BLaER1 (cell line): ENCODE results near the gene ANAPC10.

Source experiments
- H3K27ac ChIP-seq: shearing (Covaris generic); formaldehyde crosslinking; 2 replicates; pipeline ENCODE4 v1.8.1; 2022
- H3K27me3 ChIP-seq: shearing (Covaris generic); formaldehyde crosslinking; 2 replicates; pipeline ENCODE4 v1.8.1; 2022
- H3K36me3 ChIP-seq: shearing (Covaris generic); formaldehyde crosslinking; 2 replicates; pipeline ENCODE4 v1.8.1; 2022
- H3K4me1 ChIP-seq: shearing (Covaris generic); formaldehyde crosslinking; 2 replicates; pipeline ENCODE4 v1.8.1; 2022
- H3K4me2 ChIP-seq: shearing (Covaris generic); formaldehyde crosslinking; 2 replicates; pipeline ENCODE4 v1.8.1; 2022
- H3K4me3 ChIP-seq: shearing (Covaris generic); formaldehyde crosslinking; 2 replicates; pipeline ENCODE4 v1.8.1; 2022
- H3K9ac ChIP-seq: shearing (Covaris generic); formaldehyde crosslinking; 2 replicates; pipeline ENCODE4 v1.8.1; 2022
- H3K9me3 ChIP-seq: shearing (Covaris generic); formaldehyde crosslinking; 2 replicates; pipeline ENCODE4 v1.8.1; 2022
- H4K20me1 ChIP-seq: shearing (Covaris generic); formaldehyde crosslinking; 2 replicates; pipeline ENCODE4 v1.8.1; 2022
- Cebpa-rat ChIP-seq: shearing (Covaris generic); IDR thresholded peaks from 2 replicates; pipeline ENCODE4 v1.8.1; 2022

ANAPC10 gene

GRCh38 chr4:145049241-145049640, 48.8 kb downstream of the ANAPC10 start:
- H3K9me3 ChIP-seq, result peaks cover 11% of the 10 kb centered on the region
- H3K4me3 ChIP-seq, result no peak overlapping the region
- no peaks in the 10 kb centered on the region for H3K4me1 ChIP-seq
- no peak for TF ChIP-seq Cebpa-rat
- H3K4me2 ChIP-seq, result no peak overlapping the region
- no peak overlapping the region for H3K27ac ChIP-seq
- no peaks in the 10 kb centered on the region for H3K27me3 ChIP-seq
- H3K36me3 ChIP-seq, result peaks cover 24% of the 10 kb centered on the region
- H3K9ac ChIP-seq, result no peak overlapping the region
- H4K20me1 ChIP-seq, result no peaks in the 10 kb centered on the region

GRCh38 chr4:145048817-145049216, 49.2 kb downstream of the ANAPC10 start:
- H4K20me1 ChIP-seq, result no peaks in the 10 kb centered on the region
- no peak for TF ChIP-seq Cebpa-rat
- H3K4me2 ChIP-seq, result no peak overlapping the region
- no peaks in the 10 kb centered on the region for H3K27me3 ChIP-seq
- peaks cover 11% of the 10 kb centered on the region for H3K9me3 ChIP-seq
- H3K27ac ChIP-seq, result no peak overlapping the region
- H3K4me1 ChIP-seq, result no peaks in the 10 kb centered on the region
- no peak overlapping the region for H3K9ac ChIP-seq
- H3K4me3 ChIP-seq, result no peak overlapping the region
- peaks cover 24% of the 10 kb centered on the region for H3K36me3 ChIP-seq

GRCh38 chr4:145047151-145047550, 50.8 kb downstream of the ANAPC10 start:
- peaks cover 11% of the 10 kb centered on the region for H3K9me3 ChIP-seq
- no peak overlapping the region for H3K27ac ChIP-seq
- H3K4me1 ChIP-seq, result no peaks in the 10 kb centered on the region
- no peak overlapping the region for H3K4me3 ChIP-seq
- TF ChIP-seq Cebpa-rat, result no peak
- no peak overlapping the region for H3K4me2 ChIP-seq
- no peaks in the 10 kb centered on the region for H3K27me3 ChIP-seq
- H3K36me3 ChIP-seq, result peaks cover 20% of the 10 kb centered on the region
- H4K20me1 ChIP-seq, result no peaks in the 10 kb centered on the region
- H3K9ac ChIP-seq, result no peak overlapping the region

- Histone ChIP-seq H3K4me2 (no peak overlapping the region), H3K9ac (no peak overlapping the region), H3K27me3 (no peaks in the 10 kb centered on the region), H3K4me3 (no peak overlapping the region), H3K36me3 (peaks cover 11% of the 10 kb centered on the region), H3K9me3 (peaks cover 2% of the 10 kb centered on the region), H3K27ac (no peak overlapping the region), H4K20me1 (no peaks in the 10 kb centered on the region), H3K4me1 (no peaks in the 10 kb centered on the region)
- no peak for TF ChIP-seq Cebpa-rat
Observed at GRCh38 chr4:145045180-145045579, 52.8 kb downstream of the ANAPC10 start.

- TF ChIP-seq Cebpa-rat, result no peak
- H3K36me3 ChIP-seq, result peaks cover 11% of the 10 kb centered on the region; the same call in 1 of the 2 replicates
- no peak overlapping the region for H3K4me2 ChIP-seq
- no peak overlapping the region for H3K4me3 ChIP-seq
- H4K20me1 ChIP-seq, result no peaks in the 10 kb centered on the region
- H3K27me3 ChIP-seq, result no peaks in the 10 kb centered on the region
- no peak overlapping the region for H3K9ac ChIP-seq
- H3K4me1 ChIP-seq, result no peaks in the 10 kb centered on the region
- no peak overlapping the region for H3K27ac ChIP-seq
- no peaks in the 10 kb centered on the region for H3K9me3 ChIP-seq
Observed at GRCh38 chr4:145044341-145044740, 53.7 kb downstream of the ANAPC10 start.

- H3K9me3 ChIP-seq, result no peaks in the 10 kb centered on the region
- H3K4me2 ChIP-seq, result no peak overlapping the region
- H3K27me3 ChIP-seq, result no peaks in the 10 kb centered on the region
- no peak overlapping the region for H3K27ac ChIP-seq
- peaks cover 12% of the 10 kb centered on the region; the same call in 1 of the 2 replicates for H3K36me3 ChIP-seq
- no peak overlapping the region for H3K4me3 ChIP-seq
- H3K4me1 ChIP-seq, result no peaks in the 10 kb centered on the region
- H3K9ac ChIP-seq, result no peak overlapping the region
- TF ChIP-seq Cebpa-rat, result no peak
- no peaks in the 10 kb centered on the region for H4K20me1 ChIP-seq
Observed at GRCh38 chr4:145043306-145043705, 54.7 kb downstream of the ANAPC10 start.

- Histone ChIP-seq H3K36me3 (peaks cover 18% of the 10 kb centered on the region), H3K4me2 (no peak overlapping the region), H3K27me3 (no peaks in the 10 kb centered on the region), H3K27ac (no peak overlapping the region), H4K20me1 (no peaks in the 10 kb centered on the region), H3K4me3 (no peak overlapping the region), H3K4me1 (no peaks in the 10 kb centered on the region), H3K9me3 (no peaks in the 10 kb centered on the region), H3K9ac (no peak overlapping the region)
- TF ChIP-seq Cebpa-rat, result no peak
Observed at GRCh38 chr4:145042601-145043285, 55.3 kb downstream of the ANAPC10 start.

GRCh38 chr4:145041378-145041777, 56.6 kb downstream of the ANAPC10 start:
- no peak for TF ChIP-seq Cebpa-rat
- no peaks in the 10 kb centered on the region for H3K27me3 ChIP-seq
- no peak overlapping the region for H3K9ac ChIP-seq
- H3K4me3 ChIP-seq, result no peak overlapping the region
- no peaks in the 10 kb centered on the region for H3K4me1 ChIP-seq
- H3K27ac ChIP-seq, result no peak overlapping the region
- H3K36me3 ChIP-seq, result peaks cover 22% of the 10 kb centered on the region
- H3K9me3 ChIP-seq, result no peaks in the 10 kb centered on the region
- no peak overlapping the region for H3K4me2 ChIP-seq
- no peaks in the 10 kb centered on the region for H4K20me1 ChIP-seq

- H3K4me2 ChIP-seq, result no peak overlapping the region
- H3K4me1 ChIP-seq, result no peaks in the 10 kb centered on the region
- no peak overlapping the region for H3K4me3 ChIP-seq
- H3K9ac ChIP-seq, result no peak overlapping the region
- H3K27ac ChIP-seq, result no peak overlapping the region
- H3K36me3 ChIP-seq, result peaks cover 70% of the 10 kb centered on the region
- no peaks in the 10 kb centered on the region for H4K20me1 ChIP-seq
- no peaks in the 10 kb centered on the region for H3K27me3 ChIP-seq
- H3K9me3 ChIP-seq, result peaks cover 27% of the 10 kb centered on the region
- TF ChIP-seq Cebpa-rat, result no peak
Observed at GRCh38 chr4:145035494-145036136, 62.4 kb downstream of the ANAPC10 start.

GRCh38 chr4:145034727-145035211, 63.2 kb downstream of the ANAPC10 start:
- Histone ChIP-seq H3K4me3 (no peak overlapping the region), H3K9me3 (peaks cover 36% of the 10 kb centered on the region), H3K27ac (no peak overlapping the region), H3K9ac (no peak overlapping the region), H3K36me3 (peaks cover 73% of the 10 kb centered on the region), H3K4me2 (no peak overlapping the region), H4K20me1 (no peaks in the 10 kb centered on the region), H3K4me1 (no peaks in the 10 kb centered on the region), H3K27me3 (no peaks in the 10 kb centered on the region)
- no peak for TF ChIP-seq Cebpa-rat
